ENCODE results near the gene CILP2. TPM values are rescaled to one million over a fixed set of nuclear protein-coding genes. Genes with fewer than 3 reads are reported as not detected.

Gene CILP2
- total and polyA plus RNA-seq, 2 experiments from 2014 or later, result 0.11 to 0.48 TPM

DNA sequence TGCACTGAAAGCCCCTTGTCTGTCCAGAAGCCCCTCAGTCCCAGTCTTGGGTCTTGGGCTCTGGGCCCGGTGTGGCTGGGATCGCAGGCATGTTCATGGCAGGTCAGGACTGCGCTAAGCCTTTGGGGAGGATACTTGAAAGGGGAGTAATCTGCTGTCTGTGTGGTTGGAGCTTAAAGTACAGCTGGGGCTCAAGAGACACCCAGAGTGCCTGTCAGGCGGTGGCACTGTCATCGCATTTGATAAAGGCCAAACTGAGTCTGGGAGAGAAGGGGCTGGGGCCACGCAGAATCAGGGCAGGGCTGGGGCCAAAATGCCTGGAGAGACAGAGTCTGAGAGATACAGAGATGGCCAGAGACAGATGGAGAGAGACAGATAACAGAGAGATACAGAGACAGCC lies 4.2 kb upstream of the CILP2 start:
- in situ Hi-C loops (cut with MboI), result loop anchor here (25.0 kb wide), 2 partner anchors 403 to 703 kb away; no protein-coding TSS in a partner anchor
- TF ChIP-seq EZH2 (IDR thresholded peaks at IDR 0.05; ENCODE audit: insufficient read depth, poor library complexity, severe bottlenecking), result no peak
- no peak for TF ChIP-seq EZH2phosphoT487 (IDR thresholded peaks at IDR 0.05; ENCODE audit: insufficient read depth, low read depth)
- H3K4me1 ChIP-seq (ENCODE audit: insufficient read depth), result peaks cover 3% of the 10 kb centered on the region; the same call in 1 of the 2 replicates
- no peak overlapping the region for H3K4me3 ChIP-seq
- no peak overlapping the region for H2AFZ ChIP-seq
- H3K9me3 ChIP-seq (ENCODE audit: low read depth), result no peaks in the 10 kb centered on the region
- H3K27me3 ChIP-seq (replicated peaks; ENCODE audit: insufficient read depth), result no peaks in the 10 kb centered on the region
- no peaks in the 10 kb centered on the region for H3K9me2 ChIP-seq (ENCODE audit: insufficient read depth)
- H3K9ac ChIP-seq, result no peak overlapping the region
- H4K20me1 ChIP-seq (ENCODE audit: insufficient read depth), result no peaks in the 10 kb centered on the region
- H3K36me3 ChIP-seq (ENCODE audit: low read depth), result no peaks in the 10 kb centered on the region
- no peak overlapping the region for H3K4me2 ChIP-seq (ENCODE audit: unreplicated experiment)
- no peak overlapping the region for H3K27ac ChIP-seq
- H3K79me2 ChIP-seq (ENCODE audit: insufficient read depth), result no peaks in the 10 kb centered on the region
- peaks cover 12% of the 10 kb centered on the region for H3F3A ChIP-seq (ENCODE audit: insufficient read depth)
- DNase-seq, result no peak
- 76 to 83% methylated on average over 6 of the region's 6 CpGs for WGBS, 2 experiments (ENCODE audit: low coverage in 1 of 2, low lambda C conversion rate in 2 of 2, missing lambda C conversion rate in 2 of 2)

DNA sequence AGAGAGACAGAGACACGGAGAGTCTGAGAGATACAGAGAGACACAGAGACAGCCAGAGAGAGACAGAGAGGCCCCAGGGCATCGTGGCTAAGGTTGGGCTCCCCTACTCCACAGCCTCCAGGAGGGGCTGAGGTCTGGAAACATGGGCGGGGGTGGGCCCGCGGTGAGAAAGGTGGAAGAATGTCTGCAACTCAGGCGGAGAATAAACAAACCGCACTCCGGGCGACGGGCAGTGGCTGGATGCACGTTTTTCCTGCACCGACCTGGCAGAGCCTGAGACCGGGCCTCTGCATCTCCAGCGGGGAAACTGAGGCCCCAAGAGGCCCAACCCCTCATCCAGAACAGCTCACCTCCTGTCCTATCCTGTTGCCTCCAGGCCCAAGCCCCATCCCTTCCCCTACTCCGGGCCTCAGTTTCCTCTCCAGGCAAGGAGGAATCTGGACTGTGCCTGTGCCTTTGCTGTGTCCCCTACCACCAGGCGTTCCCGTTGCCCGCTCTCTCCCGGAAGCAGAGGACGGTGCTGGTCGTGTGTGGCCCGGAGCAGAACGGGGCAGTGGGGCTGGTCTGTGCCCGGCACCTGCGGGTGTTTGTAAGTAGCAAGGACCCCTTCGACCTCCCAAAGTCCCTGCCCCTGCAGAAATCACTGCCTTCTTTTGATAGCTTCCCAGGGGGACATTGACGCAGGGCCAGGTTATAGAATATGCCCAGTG lies 3.4 kb upstream of the CILP2 start:
- Histone ChIP-seq H3K4me3 (no peak overlapping the region), H3K27ac (no peak overlapping the region), H3K36me3 (ENCODE audit: low read depth) (no peaks in the 10 kb centered on the region), H3K4me1 (ENCODE audit: insufficient read depth) (peaks cover 3% of the 10 kb centered on the region; the same call in 1 of the 2 replicates), H4K20me1 (ENCODE audit: insufficient read depth) (no peaks in the 10 kb centered on the region), H2AFZ (no peak overlapping the region), H3K4me2 (ENCODE audit: unreplicated experiment) (no peak overlapping the region), H3K9ac (no peak overlapping the region), H3K27me3 (replicated peaks; ENCODE audit: insufficient read depth) (no peaks in the 10 kb centered on the region), H3F3A (ENCODE audit: insufficient read depth) (peaks cover 12% of the 10 kb centered on the region), H3K9me2 (ENCODE audit: insufficient read depth) (no peaks in the 10 kb centered on the region), H3K79me2 (ENCODE audit: insufficient read depth) (no peaks in the 10 kb centered on the region), H3K9me3 (ENCODE audit: low read depth) (no peaks in the 10 kb centered on the region)
- in situ Hi-C loops (cut with MboI), result loop anchor here (5.0 to 25.0 kb wide), 3 partner anchors 108 to 703 kb away; partner anchors contain the start of gene GMIP
- DNase-seq, result no peak
- WGBS, 2 experiments (ENCODE audit: low coverage in 1 of 2, low lambda C conversion rate in 2 of 2, missing lambda C conversion rate in 2 of 2), result 76 to 77% methylated on average over 18 to 27 of the region's 27 CpGs
- TF ChIP-seq EZH2 (IDR thresholded peaks at IDR 0.05; ENCODE audit: insufficient read depth, poor library complexity, severe bottlenecking), result no peak
- TF ChIP-seq EZH2phosphoT487 (IDR thresholded peaks at IDR 0.05; ENCODE audit: insufficient read depth, low read depth), result no peak

DNA sequence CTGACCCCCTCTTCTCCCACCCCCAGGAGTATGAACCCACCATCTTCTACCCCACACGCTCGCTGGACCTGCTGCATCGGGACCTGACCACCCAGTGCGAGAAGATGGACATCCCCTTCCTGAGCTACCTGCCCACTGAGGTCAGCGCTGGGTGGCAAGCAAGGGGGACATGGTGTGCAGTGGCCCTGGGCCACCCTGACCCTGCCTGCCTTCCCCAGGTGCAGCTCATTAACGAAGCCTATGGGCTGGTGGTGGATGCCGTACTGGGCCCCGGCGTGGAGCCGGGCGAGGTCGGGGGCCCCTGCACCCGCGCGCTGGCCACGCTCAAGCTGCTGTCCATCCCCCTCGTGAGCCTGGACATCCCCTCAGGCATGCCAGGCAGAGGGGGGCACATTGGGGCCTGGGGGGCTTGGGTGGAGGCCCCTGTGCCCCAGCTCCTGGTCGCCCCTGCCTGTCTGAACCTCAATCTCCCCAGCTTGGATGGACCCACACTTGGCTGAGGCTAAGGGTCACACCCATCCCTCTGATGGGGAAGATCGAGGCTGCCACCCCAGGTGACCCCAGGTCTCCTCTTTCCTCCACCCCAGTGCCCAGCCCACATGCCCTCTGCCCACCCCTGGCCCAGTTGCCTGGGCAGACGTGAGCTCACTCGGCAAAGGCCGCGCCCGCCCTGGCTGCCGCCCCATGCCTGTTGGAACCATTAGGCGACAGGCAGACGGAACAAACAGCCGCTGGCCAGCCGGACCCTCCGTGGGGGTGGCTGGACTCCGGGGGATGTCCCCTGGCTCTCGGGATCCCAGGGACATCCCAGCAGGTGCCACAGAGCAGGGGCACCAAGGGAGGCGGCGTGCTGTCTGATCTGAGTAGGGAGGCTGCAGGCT lies 2.5 kb upstream of the CILP2 start:
- Histone ChIP-seq H3K27ac (no peak overlapping the region), H3K9me2 (ENCODE audit: insufficient read depth) (no peaks in the 10 kb centered on the region), H3K4me1 (ENCODE audit: insufficient read depth) (peaks cover under 1% of the 10 kb centered on the region; the same call in 1 of the 2 replicates), H3K36me3 (ENCODE audit: low read depth) (no peaks in the 10 kb centered on the region), H3K4me3 (no peak overlapping the region), H3K27me3 (replicated peaks; ENCODE audit: insufficient read depth) (no peaks in the 10 kb centered on the region), H3K9ac (no peak overlapping the region), H3K9me3 (ENCODE audit: low read depth) (no peaks in the 10 kb centered on the region), H3K4me2 (ENCODE audit: unreplicated experiment) (no peak overlapping the region), H3K79me2 (ENCODE audit: insufficient read depth) (no peaks in the 10 kb centered on the region), H3F3A (ENCODE audit: insufficient read depth) (peaks cover 9% of the 10 kb centered on the region), H4K20me1 (ENCODE audit: insufficient read depth) (no peaks in the 10 kb centered on the region), H2AFZ (no peak overlapping the region)
- in situ Hi-C loops (cut with MboI), result loop anchor here (5.0 to 25.0 kb wide), 3 partner anchors 107 to 702 kb away; partner anchors contain the start of gene GMIP
- 84 to 85% methylated on average over 30 to 34 of the region's 34 CpGs for WGBS, 2 experiments (ENCODE audit: low coverage in 1 of 2, low lambda C conversion rate in 2 of 2, missing lambda C conversion rate in 2 of 2)
- DNase-seq, result no peak
- no peak for TF ChIP-seq EZH2 (IDR thresholded peaks at IDR 0.05; ENCODE audit: insufficient read depth, poor library complexity, severe bottlenecking)
- TF ChIP-seq EZH2phosphoT487 (IDR thresholded peaks at IDR 0.05; ENCODE audit: insufficient read depth, low read depth), result no peak

Measured in GM23248 (cell line).